Spleen (tissue), 13 donors: ENCODE results near the gene MAOB. TPM values are rescaled to one million over a fixed set of nuclear protein-coding genes. Genes with fewer than 3 reads are reported as not detected.
"Not testable (repeated sequence)": the region's sequence is repeated elsewhere in the genome, so short reads cannot be mapped to it uniquely, and the experiment has no call there.

Source experiments
- DNase-seq: peaks from one replicate; pipeline ENCODE4 v3.0.0-alpha.2; 2020
- H3K27ac ChIP-seq, 8 donors: fragments of 200-600 bp; sonication (generic) in 7 of 8; 1 replicate in 4 of 8; 2 replicates in 4 of 8; pipeline versions ENCODE4 v1.5.0 to v1.8.0; 2016 to 2021; ENCODE audit warnings: inconsistent platforms in 4 of 8, mild to moderate bottlenecking in 4 of 8, moderate library complexity in 1 of 8
- H3K27me3 ChIP-seq, 7 donors: fragments of 200-600 bp; sonication (generic) in 6 of 7; replicated peaks in 1 of 7; 1 replicate in 4 of 7; 2 replicates in 3 of 7; pipeline versions ENCODE4 v1.5.0 to v1.8.0; 2016 to 2021; ENCODE audit warnings: inconsistent platforms in 3 of 7, mild to moderate bottlenecking in 1 of 7
- H3K36me3 ChIP-seq, 6 donors: fragments of 200-600 bp; sonication (generic) in 5 of 6; 1 replicate in 4 of 6; 2 replicates in 2 of 6; pipeline versions ENCODE4 v1.5.0 to v1.8.0; 2016 to 2021; ENCODE audit warnings: inconsistent platforms in 2 of 6
- H3K4me1 ChIP-seq, 6 donors: fragments of 200-600 bp; sonication (generic) in 5 of 6; 1 replicate in 3 of 6; 2 replicates in 3 of 6; pipeline versions ENCODE4 v1.5.0 to v1.8.0; 2016 to 2021; ENCODE audit warnings: inconsistent platforms in 3 of 6
- H3K4me3 ChIP-seq, 8 donors: fragments of 200-600 bp; sonication (generic) in 7 of 8; 1 replicate in 4 of 8; 2 replicates in 4 of 8; pipeline versions ENCODE4 v1.5.0 to v1.8.0; 2016 to 2021; ENCODE audit warnings: inconsistent platforms in 4 of 8, mild to moderate bottlenecking in 4 of 8, moderate library complexity in 2 of 8
- H3K9me3 ChIP-seq, 8 donors: fragments of 200-600 bp; sonication (generic) in 7 of 8; 1 replicate in 4 of 8; 2 replicates in 4 of 8; pipeline versions ENCODE4 v1.5.0 to v1.8.0; 2016 to 2021; ENCODE audit warnings: inconsistent platforms in 4 of 8
- POLR2A ChIP-seq, 3 donors: fragments of 450-650 bp; IDR thresholded peaks; one replicate each; pipeline ENCODE4 v1.5.1; 2017; ENCODE audit warnings: antibody characterized with exemption in 3 of 3, mild to moderate bottlenecking in 1 of 3
- POLR2AphosphoS5 ChIP-seq, 3 donors: sonication (generic); formaldehyde crosslinking; IDR thresholded peaks; one replicate each; pipeline ENCODE4 v1.5.1; 2017; ENCODE audit warnings: antibody characterized with exemption in 3 of 3
- WGBS, 5 donors: extraction: QIAGEN DNeasy Blood & Tissue Kit in 3 of 5; methylation state at CpG; one replicate each; pipeline versions ENCODE4 v1.1.5 to v1.1.7; 2013 to 2018; 5-methylcytosine and 5-hydroxymethylcytosine counted together
- intact Hi-C: fragments of 100-400 bp; cut with DNase I; formaldehyde crosslinking; loops from one replicate; pipeline ENCODE4 v1.15.0; 2023; ENCODE audit warnings: low total_unique reads
- long read RNA-seq, 2 donors: transcript quantifications; one replicate each; lab custom pipeline, GENCODE V29; 2026
- polyA plus RNA-seq, 3 donors: library from polyadenylated mRNA; stranded (reverse); fragments of 200-250 nt; gene quantifications; one replicate each; pipeline ENCODE4 v1.2.1, GENCODE V29; 2013
- total RNA-seq, 7 donors: library from RNA; depleted of rRNA in 3 of 7; stranded (reverse); fragments of >200 nt in 3 of 7; fragmentation: NEBNext Ultra II Directional in 4 of 7; extraction: Animal tissue kit (Norgen Biotek cat#: 25700) in 4 of 7; gene quantifications; one replicate each; pipeline versions ENCODE4 v1.1.0 to v1.2.1, GENCODE V29; 2016 to 2021
- TF ChIP-seq, protein P1 (sequence below), 11 experiments: fragments of 200-600 bp in 7 of 11; fragments of 450-650 bp in 4 of 11; sonication (generic) in 4 of 11; IDR thresholded peaks in 8 of 11; conservative IDR thresholded peaks in 3 of 11; 1 replicate in 7 of 11; 2 replicates in 4 of 11; pipeline versions ENCODE4 v1.4.0 to v1.8.0; 2016 to 2021; ENCODE audit warnings: antibody characterized with exemption in 11 of 11, inconsistent platforms in 4 of 11, mild to moderate bottlenecking in 1 of 11
- donor health status: healthy with polysubstance abuse.
- donor health status: DM: no; HTN: no; CAD: no; lungs with moderate emphysema.
- donor health status: DM: no; HTN: no; CAD: no.
- donor health status: Bipolar disorder and iron deficiency.
- donor health status: healthy.
- donor health status: DM: no; HTN: no; CAD: no.
- donor health status: DM: yes; HTN: yes; CAD: no.

MAOB gene
- total RNA-seq (1 to 10 TPM in 5 of 7 donors, under 1 TPM in 2; 0.60 to 2.4 (median 1.1) TPM), polyA plus RNA-seq (1 to 10 TPM; 2.6 to 8.7 (median 4.6) TPM)
- long read RNA-seq, donor 1 = 0 reads
- long read RNA-seq, donor 2 = 0 reads

GRCh38 chrX:43882294-43882681 is at the start of gene MAOB:
TSS of gene MAOB (minus strand) at chrX:43882450. CDS start at chrX:43882299, 151 bp downstream.
- no peak for DNase-seq
- Histone ChIP-seq H3K9me3 (no peaks in the 10 kb centered on the region), H3K27me3 (peaks cover 0 to 44% (median 13%) of the 10 kb centered on the region in 7 donors), H3K4me1 (peaks cover 0 to 5% (median 0%) of the 10 kb centered on the region in 6 donors), H3K36me3 (no peaks in the 10 kb centered on the region), H3K27ac (no peak within 1 kb of the TSS), H3K4me3 (peak within 1 kb of the TSS in 3 of 8 donors; percentile 3 to 48 (median 22))
- TF ChIP-seq, protein P1, sequence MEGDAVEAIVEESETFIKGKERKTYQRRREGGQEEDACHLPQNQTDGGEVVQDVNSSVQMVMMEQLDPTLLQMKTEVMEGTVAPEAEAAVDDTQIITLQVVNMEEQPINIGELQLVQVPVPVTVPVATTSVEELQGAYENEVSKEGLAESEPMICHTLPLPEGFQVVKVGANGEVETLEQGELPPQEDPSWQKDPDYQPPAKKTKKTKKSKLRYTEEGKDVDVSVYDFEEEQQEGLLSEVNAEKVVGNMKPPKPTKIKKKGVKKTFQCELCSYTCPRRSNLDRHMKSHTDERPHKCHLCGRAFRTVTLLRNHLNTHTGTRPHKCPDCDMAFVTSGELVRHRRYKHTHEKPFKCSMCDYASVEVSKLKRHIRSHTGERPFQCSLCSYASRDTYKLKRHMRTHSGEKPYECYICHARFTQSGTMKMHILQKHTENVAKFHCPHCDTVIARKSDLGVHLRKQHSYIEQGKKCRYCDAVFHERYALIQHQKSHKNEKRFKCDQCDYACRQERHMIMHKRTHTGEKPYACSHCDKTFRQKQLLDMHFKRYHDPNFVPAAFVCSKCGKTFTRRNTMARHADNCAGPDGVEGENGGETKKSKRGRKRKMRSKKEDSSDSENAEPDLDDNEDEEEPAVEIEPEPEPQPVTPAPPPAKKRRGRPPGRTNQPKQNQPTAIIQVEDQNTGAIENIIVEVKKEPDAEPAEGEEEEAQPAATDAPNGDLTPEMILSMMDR (IDR thresholded peaks at IDR 0.05 in 8 of 11, conservative IDR thresholded peaks at IDR 0.05 in 3 of 11) = no peak
- 1 to 29% (median 7%) methylated on average over 3 to 36 of the region's 36 CpGs for WGBS, 5 donors
- intact Hi-C loops = no loop called here

DNA sequence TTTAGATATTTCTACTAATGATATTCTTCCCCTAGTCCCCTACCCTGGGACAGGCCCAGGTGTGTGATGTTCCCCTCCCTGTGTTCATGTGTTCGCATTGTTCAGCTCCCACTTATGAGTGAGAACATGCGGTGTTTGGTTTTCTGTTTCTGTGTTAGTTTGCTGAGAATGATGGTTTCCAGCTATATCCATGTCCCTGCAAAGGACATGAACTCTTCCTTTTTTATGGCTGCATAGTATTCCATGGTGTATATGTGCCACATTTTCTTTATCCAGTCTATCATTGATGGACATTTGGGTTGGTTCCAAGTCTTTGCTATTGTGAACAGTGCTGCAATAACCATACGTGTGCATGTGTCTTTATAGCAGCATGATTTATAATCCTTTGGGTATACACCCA is 39.8 kb upstream of the MAOB start:
- H3K4me3 ChIP-seq, H3K27me3 ChIP-seq, H3K27ac ChIP-seq, H3K36me3 ChIP-seq, intact Hi-C loops, H3K4me1 ChIP-seq, DNase-seq: not testable (repeated sequence)
- H3K9me3 ChIP-seq = peaks cover 0 to 15% (median 0%) of the 10 kb centered on the region in 8 donors
- WGBS, 5 donors = 81 to 98% (median 93%) methylated on average over 3 of the region's 3 CpGs

- H3K27ac ChIP-seq, H3K36me3 ChIP-seq, DNase-seq, H3K27me3 ChIP-seq, intact Hi-C loops, H3K4me3 ChIP-seq, H3K9me3 ChIP-seq, H3K4me1 ChIP-seq: not testable (repeated sequence)
- 81 to 94% (median 92%) methylated on average over 8 of the region's 8 CpGs for WGBS, 5 donors
These were observed 28.5 kb upstream of the MAOB start for GRCh38 chrX:43910772-43911171.

DNA sequence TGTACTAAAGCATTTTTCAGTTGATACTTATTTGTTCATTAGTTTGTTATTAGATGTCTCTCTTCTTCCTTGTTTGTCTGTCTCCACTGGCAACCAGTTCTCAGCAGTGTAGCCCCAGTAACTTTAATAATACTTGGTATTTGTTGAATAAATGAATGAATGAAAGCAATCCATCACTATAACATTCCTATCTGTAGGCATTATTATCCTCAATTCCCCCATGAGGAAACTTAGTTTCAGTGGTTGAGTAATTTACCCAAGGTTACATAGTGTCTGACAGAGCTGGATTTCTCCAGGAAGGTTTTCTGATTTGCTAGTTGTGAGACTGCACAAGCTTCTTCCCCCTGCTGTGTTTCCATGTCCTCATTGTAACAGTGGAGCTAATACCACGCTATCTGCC is 27.8 kb upstream of the MAOB start:
- DNase-seq = no peak
- no peak overlapping the region for H3K27ac ChIP-seq
- no peaks in the 10 kb centered on the region for H3K4me1 ChIP-seq
- WGBS, 5 donors = 24 to 90% (median 79%) methylated on average over 1 of the region's 1 CpG
- intact Hi-C loops = no loop called here
- H3K9me3 ChIP-seq = no peaks in the 10 kb centered on the region
- H3K36me3 ChIP-seq = no peaks in the 10 kb centered on the region
- no peak overlapping the region for H3K4me3 ChIP-seq
- TF ChIP-seq POLR2A (IDR thresholded peaks at IDR 0.05) (no peak), POLR2AphosphoS5 (IDR thresholded peaks at IDR 0.05) (no peak)
- TF ChIP-seq, protein P1 (IDR thresholded peaks at IDR 0.05 in 8 of 11, conservative IDR thresholded peaks at IDR 0.05 in 3 of 11) = no peak
- H3K27me3 ChIP-seq = peaks cover 0 to 4% (median 0%) of the 10 kb centered on the region in 7 donors

DNA sequence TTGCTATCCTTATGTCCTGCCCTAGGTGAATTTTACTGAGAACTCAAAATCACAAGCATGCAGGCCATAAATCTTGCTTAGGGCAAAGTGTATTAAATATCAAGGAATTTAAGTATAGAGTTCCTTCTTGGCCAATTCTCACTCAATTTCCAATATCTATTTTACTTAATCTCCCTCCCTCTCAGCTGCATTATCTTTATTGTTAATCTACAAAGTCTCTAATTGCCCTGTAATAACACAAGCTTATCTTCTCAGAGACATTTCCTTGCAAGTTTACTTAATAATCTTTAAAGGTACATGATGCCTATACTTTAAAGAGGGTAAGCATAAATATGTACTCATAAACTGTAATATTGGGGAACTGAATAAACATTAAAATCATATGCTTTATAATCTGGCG is 26.9 kb upstream of the MAOB start:
- no peaks in the 10 kb centered on the region for H3K36me3 ChIP-seq
- peaks cover 0 to 4% (median 0%) of the 10 kb centered on the region in 7 donors for H3K27me3 ChIP-seq
- intact Hi-C loops = no loop called here
- WGBS, 5 donors = 88 to 100% (median 97%) methylated on average over 1 of the region's 1 CpG
- TF ChIP-seq POLR2AphosphoS5 (IDR thresholded peaks at IDR 0.05) (no peak), POLR2A (IDR thresholded peaks at IDR 0.05) (no peak)
- TF ChIP-seq, protein P1 (IDR thresholded peaks at IDR 0.05 in 8 of 11, conservative IDR thresholded peaks at IDR 0.05 in 3 of 11) = no peak
- DNase-seq = no peak
- no peaks in the 10 kb centered on the region for H3K9me3 ChIP-seq
- no peak overlapping the region for H3K27ac ChIP-seq
- H3K4me1 ChIP-seq = no peaks in the 10 kb centered on the region
- no peak overlapping the region for H3K4me3 ChIP-seq
